ENCODE results near the gene LIX1L.

DNA sequence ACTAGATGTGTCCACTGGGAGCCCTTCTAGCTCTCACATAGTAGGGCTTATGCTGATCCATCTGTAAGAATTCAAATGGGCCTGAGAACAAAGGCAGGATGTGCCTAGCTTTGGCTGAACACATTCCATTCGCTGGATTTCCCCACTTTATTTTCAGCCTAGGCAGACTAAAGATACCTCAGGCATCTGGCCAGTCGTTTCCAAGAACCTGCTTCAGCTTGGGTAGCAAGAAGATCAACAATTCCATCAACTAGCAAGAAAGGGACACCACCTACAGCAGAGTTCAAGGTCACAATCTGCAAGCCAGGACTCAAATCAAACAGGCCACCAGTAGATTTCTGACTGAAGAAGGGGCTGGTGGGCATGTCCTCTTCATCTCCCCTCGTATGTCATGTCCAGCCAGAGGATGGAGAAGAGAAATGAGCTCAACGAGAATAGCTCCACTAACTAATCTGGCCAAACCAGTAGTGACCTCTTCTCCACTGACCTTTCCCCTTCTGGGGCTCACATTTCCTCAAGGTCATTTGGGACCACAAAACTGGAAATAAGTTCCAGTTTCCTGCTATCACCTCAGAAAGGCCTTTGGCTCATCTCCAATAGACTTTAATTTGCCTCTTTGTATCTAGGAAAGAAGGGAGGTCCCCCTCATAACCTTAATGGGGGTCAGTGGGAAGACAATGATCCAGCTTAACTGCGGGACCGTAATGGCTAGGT is 24.4 kb upstream of the LIX1L start:
- TF ChIP-seq, protein P1, sequence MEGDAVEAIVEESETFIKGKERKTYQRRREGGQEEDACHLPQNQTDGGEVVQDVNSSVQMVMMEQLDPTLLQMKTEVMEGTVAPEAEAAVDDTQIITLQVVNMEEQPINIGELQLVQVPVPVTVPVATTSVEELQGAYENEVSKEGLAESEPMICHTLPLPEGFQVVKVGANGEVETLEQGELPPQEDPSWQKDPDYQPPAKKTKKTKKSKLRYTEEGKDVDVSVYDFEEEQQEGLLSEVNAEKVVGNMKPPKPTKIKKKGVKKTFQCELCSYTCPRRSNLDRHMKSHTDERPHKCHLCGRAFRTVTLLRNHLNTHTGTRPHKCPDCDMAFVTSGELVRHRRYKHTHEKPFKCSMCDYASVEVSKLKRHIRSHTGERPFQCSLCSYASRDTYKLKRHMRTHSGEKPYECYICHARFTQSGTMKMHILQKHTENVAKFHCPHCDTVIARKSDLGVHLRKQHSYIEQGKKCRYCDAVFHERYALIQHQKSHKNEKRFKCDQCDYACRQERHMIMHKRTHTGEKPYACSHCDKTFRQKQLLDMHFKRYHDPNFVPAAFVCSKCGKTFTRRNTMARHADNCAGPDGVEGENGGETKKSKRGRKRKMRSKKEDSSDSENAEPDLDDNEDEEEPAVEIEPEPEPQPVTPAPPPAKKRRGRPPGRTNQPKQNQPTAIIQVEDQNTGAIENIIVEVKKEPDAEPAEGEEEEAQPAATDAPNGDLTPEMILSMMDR (conservative IDR thresholded peaks at IDR 0.05 in 1 of 2, IDR thresholded peaks at IDR 0.05 in 1 of 2; ENCODE audit: low read depth in 1 of 2, low read length in 2 of 2): no peak
- no peak for TF ChIP-seq EZH2 (IDR thresholded peaks at IDR 0.05; ENCODE audit: low read length, missing control alignments)
